Gastrocnemius medialis (tissue), 4 donors: ENCODE results near the gene AIFM3. TPM values are rescaled to one million over a fixed set of nuclear protein-coding genes. Genes with fewer than 3 reads are reported as not detected.
A peak's percentile ranks its signal among the peaks of the same experiment; 100 is the strongest.

ENCODE experiments used
- ATAC-seq, 2 donors: fragments of 150-250 bp; one replicate each; pipeline ENCODE4 v1.9.1; 2016
- DNase-seq, 2 donors: peaks; one replicate each; pipeline ENCODE4 v3.0.0-alpha.2; 2019
- H3K27ac ChIP-seq, 4 donors: fragments of 200-600 bp; sonication (generic); 1 replicate in 1 of 4; 2 replicates in 3 of 4; pipeline ENCODE4 v1.5.1; 2016 to 2018; ENCODE audit warnings: mild to moderate bottlenecking in 2 of 4, moderate library complexity in 1 of 4
- H3K27me3 ChIP-seq, 3 donors: fragments of 200-600 bp; sonication (generic) in 2 of 3; 1 replicate in 1 of 3; 2 replicates in 2 of 3; pipeline versions ENCODE4 v1.5.1 to v1.6.0; 2016 to 2019; ENCODE audit warnings: mild to moderate bottlenecking in 1 of 3, moderate library complexity in 1 of 3
- H3K36me3 ChIP-seq, 2 donors: fragments of 200-600 bp; sonication (generic) in 1 of 2; one replicate each; pipeline ENCODE4 v1.5.1; 2017 to 2018
- H3K4me1 ChIP-seq, 2 donors: fragments of 200-600 bp; sonication (generic) in 1 of 2; one replicate each; pipeline ENCODE4 v1.5.1; 2016 to 2017; ENCODE audit warnings: mild to moderate bottlenecking in 2 of 2
- H3K4me3 ChIP-seq, 4 donors: fragments of 200-600 bp; sonication (generic) in 3 of 4; 1 replicate in 1 of 4; 2 replicates in 3 of 4; pipeline ENCODE4 v1.5.1; 2016 to 2019; ENCODE audit warnings: mild to moderate bottlenecking in 2 of 4
- H3K9me3 ChIP-seq, 3 donors: fragments of 200-600 bp; sonication (generic) in 2 of 3; 1 replicate in 1 of 3; 2 replicates in 2 of 3; pipeline ENCODE4 v1.5.1; 2016 to 2019
- CTCF ChIP-seq, 5 experiments: fragments of 450-650 bp in 3 of 5; fragments of 200-600 bp in 2 of 5; sonication (generic) in 2 of 5; IDR thresholded peaks in 4 of 5; conservative IDR thresholded peaks in 1 of 5; 1 replicate in 4 of 5; 2 replicates in 1 of 5; pipeline ENCODE4 v1.5.1; 2016 to 2019; ENCODE audit warnings: antibody characterized with exemption in 5 of 5, mild to moderate bottlenecking in 3 of 5, moderate library complexity in 3 of 5
- POLR2A ChIP-seq, 2 donors: fragments of 450-650 bp; IDR thresholded peaks; one replicate each; pipeline ENCODE4 v1.6.1; 2017; ENCODE audit warnings: antibody characterized with exemption in 2 of 2, mild to moderate bottlenecking in 2 of 2, moderate library complexity in 2 of 2
- in situ Hi-C, 4 donors: fragments of 200-750 bp; cut with MboI; loops; one replicate each; pipeline versions ENCODE4 v1.15.0 to v1.8.0; 2017; ENCODE audit warnings: low sequenced_read_pairs in 4 of 4
- intact Hi-C: fragments of 100-400 bp; cut with DNase I; formaldehyde crosslinking; loops from one replicate; pipeline ENCODE4 v1.15.1; 2023; ENCODE audit warnings: low total_unique reads
- total RNA-seq, 4 donors: library from RNA; depleted of rRNA; stranded (reverse); fragments of >200 nt; gene quantifications; one replicate each; pipeline versions ENCODE4 v1.1.0 to v1.2.3, GENCODE V29; 2016

AIFM3 gene
- total RNA-seq, 4 donors from 2014 or later: 0.22 to 0.42 TPM; not detected in 2

DNA sequence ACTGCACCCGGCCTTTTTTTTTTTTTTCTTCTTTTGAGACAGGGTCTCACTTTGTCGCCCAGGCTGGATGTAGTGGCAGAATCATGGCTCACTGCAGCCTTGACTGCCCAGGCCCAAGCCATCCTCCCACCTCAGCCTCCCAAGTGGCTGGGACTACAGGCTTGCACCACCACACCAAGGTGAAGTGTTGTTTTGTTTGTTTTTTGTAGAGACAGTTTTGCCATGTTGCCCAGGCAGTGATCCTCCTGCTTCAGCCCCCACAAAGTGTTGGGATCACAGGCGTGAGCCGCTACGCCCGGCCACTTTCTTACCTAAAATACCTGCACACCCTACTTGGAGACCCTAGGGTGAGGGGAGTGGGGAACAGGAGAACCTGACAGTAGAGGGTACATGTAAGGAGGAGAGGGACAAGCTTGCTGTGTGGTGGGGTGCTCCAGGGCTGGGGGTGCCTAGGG, 4.5 kb upstream of the AIFM3 start:
- Histone ChIP-seq H3K27ac (no peak overlapping the region), H3K27me3 (peaks cover 0 to 16% (median 7%) of the 10 kb centered on the region in 3 donors), H3K9me3 (no peaks in the 10 kb centered on the region), H3K4me3 (no peak overlapping the region), H3K4me1 (peaks cover 8 to 11% of the 10 kb centered on the region in 2 donors), H3K36me3 (no peaks in the 10 kb centered on the region)
- no peak for ATAC-seq
- no peak for DNase-seq
- intact Hi-C loops: loop anchor here (5.0 kb wide), 1 partner anchor 35 kb away; no protein-coding TSS in a partner anchor
- TF ChIP-seq CTCF (IDR thresholded peaks at IDR 0.05 in 4 of 5, conservative IDR thresholded peaks at IDR 0.05 in 1 of 5): no peak
- TF ChIP-seq POLR2A (IDR thresholded peaks at IDR 0.05): no peak
- in situ Hi-C loops: no loop called here

DNA sequence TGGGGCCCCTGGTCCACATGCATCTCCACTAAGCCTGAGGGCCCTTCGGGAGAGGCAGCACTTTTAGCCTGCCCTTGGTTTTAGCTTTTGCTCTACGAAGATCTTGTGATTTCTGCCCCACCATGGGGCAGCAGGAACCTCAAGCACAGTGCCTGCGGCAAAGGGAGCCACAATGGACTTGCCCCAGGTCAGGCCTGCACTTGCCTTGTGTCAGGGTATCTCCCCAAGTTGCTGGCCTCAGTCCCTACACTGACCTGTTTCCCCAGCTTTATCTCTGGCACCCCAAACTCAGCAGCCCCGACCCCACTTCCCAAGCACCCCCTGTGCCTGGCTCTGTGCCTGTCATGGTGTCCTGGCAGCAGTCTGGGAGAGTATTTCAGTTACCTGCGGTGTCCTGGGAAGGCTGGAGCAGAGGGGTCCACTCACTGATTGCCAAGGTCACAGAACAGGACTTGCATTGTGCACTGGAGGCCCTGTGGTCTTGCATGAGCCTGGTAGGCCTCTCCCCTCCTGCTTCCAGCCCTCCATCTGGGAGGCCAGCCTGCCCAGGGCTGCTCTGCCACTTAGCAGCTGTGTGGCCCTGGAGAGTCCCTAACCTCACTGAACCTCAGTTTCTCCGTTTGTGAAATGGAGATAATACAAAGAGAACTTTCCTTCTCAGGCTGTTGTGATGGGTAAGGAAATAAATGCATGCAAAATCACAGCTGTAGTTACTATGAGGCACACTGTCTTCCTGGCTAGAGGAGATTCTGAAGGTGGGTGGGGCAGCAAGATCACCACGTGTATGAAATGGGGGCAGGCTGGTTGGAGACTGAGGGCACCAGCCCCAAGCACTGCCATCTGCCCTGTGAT, 3.6 kb upstream of the AIFM3 start:
- Histone ChIP-seq H3K4me3 (no peak overlapping the region), H3K4me1 (peaks cover 0 to 4% of the 10 kb centered on the region in 2 donors), H3K27ac (no peak overlapping the region), H3K9me3 (no peaks in the 10 kb centered on the region), H3K27me3 (peaks cover 0 to 16% (median 7%) of the 10 kb centered on the region in 3 donors), H3K36me3 (no peaks in the 10 kb centered on the region)
- DNase-seq: no peak
- TF ChIP-seq CTCF (IDR thresholded peaks at IDR 0.05 in 4 of 5, conservative IDR thresholded peaks at IDR 0.05 in 1 of 5) (no peak), POLR2A (IDR thresholded peaks at IDR 0.05) (no peak)
- in situ Hi-C loops: no loop called here
- intact Hi-C loops: loop anchor here (5.0 kb wide), 1 partner anchor 34 kb away; no protein-coding TSS in a partner anchor
- ATAC-seq: no peak

GRCh38 chr22:20964090-20964798, 2.8 kb upstream of the AIFM3 start:
- H3K4me3 ChIP-seq: peak overlapping the region in 2 of 4 donors; percentile 34 to 44
- in situ Hi-C loops: no loop called here
- H3K4me1 ChIP-seq: peaks cover 0 to 4% of the 10 kb centered on the region in 2 donors
- peaks cover 0 to 16% (median 7%) of the 10 kb centered on the region in 3 donors for H3K27me3 ChIP-seq
- TF ChIP-seq POLR2A (IDR thresholded peaks at IDR 0.05): no peak
- no peak for TF ChIP-seq CTCF (IDR thresholded peaks at IDR 0.05 in 4 of 5, conservative IDR thresholded peaks at IDR 0.05 in 1 of 5)
- DNase-seq (no peak), ATAC-seq (no peak)
- intact Hi-C loops: loop anchor here (5.0 kb wide), 1 partner anchor 33 kb away; no protein-coding TSS in a partner anchor
- H3K27ac ChIP-seq: no peak overlapping the region
- no peaks in the 10 kb centered on the region for H3K9me3 ChIP-seq
- no peaks in the 10 kb centered on the region for H3K36me3 ChIP-seq

DNA sequence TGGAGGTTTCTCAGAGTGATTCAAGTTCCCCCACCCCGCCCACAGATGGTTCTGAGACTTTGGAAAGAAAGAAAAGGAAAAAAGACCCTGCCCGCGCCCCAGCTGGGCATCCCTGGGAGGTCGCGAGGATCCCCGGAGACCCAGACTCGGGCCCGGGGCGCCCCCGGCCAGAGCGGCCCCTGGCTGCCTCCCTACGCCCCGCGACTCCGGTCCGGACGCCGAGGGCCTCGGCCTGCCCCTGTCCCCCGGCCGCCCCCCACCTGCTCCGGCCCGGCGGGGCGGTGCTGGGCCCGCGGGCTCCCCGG, 2.3 kb upstream of the AIFM3 start:
- in situ Hi-C loops: no loop called here
- Histone ChIP-seq H3K4me3 (peak overlapping the region in 2 of 4 donors; percentile 34 to 44), H3K27ac (no peak overlapping the region)

More for the DNA sequence above, 2.3 kb upstream of the AIFM3 start:
- H3K27me3 ChIP-seq: peaks cover 0 to 16% (median 7%) of the 10 kb centered on the region in 3 donors
- ATAC-seq (no peak), DNase-seq (no peak)
- H3K36me3 ChIP-seq: no peaks in the 10 kb centered on the region
- H3K4me1 ChIP-seq: peaks cover 0 to 4% of the 10 kb centered on the region in 2 donors
- no peaks in the 10 kb centered on the region for H3K9me3 ChIP-seq
- intact Hi-C loops: loop anchor here (5.0 kb wide), 1 partner anchor 33 kb away; no protein-coding TSS in a partner anchor
- no peak for TF ChIP-seq POLR2A (IDR thresholded peaks at IDR 0.05)
- no peak for TF ChIP-seq CTCF (IDR thresholded peaks at IDR 0.05 in 4 of 5, conservative IDR thresholded peaks at IDR 0.05 in 1 of 5)
